ENCODE data around the gene PLXNB1. TPM values are rescaled to one million over a fixed set of nuclear protein-coding genes. Genes with fewer than 3 reads are reported as not detected.
A peak's percentile ranks its signal among the peaks of the same experiment; 100 is the strongest.

PLXNB1 gene
- total and polyA plus RNA-seq, 2 of the 13 experiments (the other 11 are each of a cell fraction or from before 2014, with no cell fraction given): 86.0 to 143 TPM

GRCh38 chr3:48397767-48398681, 31.9 kb downstream of the PLXNB1 start (continued):
- TF ChIP-seq GLI4 (CRISPR knock-in tag; IDR thresholded peaks at IDR 0.05; ENCODE audit: borderline replicate concordance) (no peak), ZSCAN21 (CRISPR knock-in tag; IDR thresholded peaks at IDR 0.05; ENCODE audit: borderline replicate concordance) (no peak), EP300 (IDR thresholded peaks at IDR 0.05; ENCODE audit: low read depth in 2 of 2, low read length in 2 of 2) (no peak), EP300 (CRISPR knock-in tag; IDR thresholded peaks at IDR 0.05; ENCODE audit: borderline replicate concordance) (no peak), ZFP41 (CRISPR knock-in tag; IDR thresholded peaks at IDR 0.05; ENCODE audit: borderline replicate concordance) (no peak), ZNF619 (CRISPR knock-in tag; IDR thresholded peaks at IDR 0.05) (no peak), ZNF749 (CRISPR knock-in tag; IDR thresholded peaks at IDR 0.05; ENCODE audit: borderline replicate concordance) (no peak), ZNF547 (CRISPR knock-in tag; IDR thresholded peaks at IDR 0.05) (no peak), BHLHE40 (IDR thresholded peaks at IDR 0.05; ENCODE audit: low read length) (no peak), PHF20 (CRISPR knock-in tag; IDR thresholded peaks at IDR 0.05) (no peak), FOXO1 (CRISPR knock-in tag; IDR thresholded peaks at IDR 0.05) (no peak), ELF4 (CRISPR knock-in tag; IDR thresholded peaks at IDR 0.05; ENCODE audit: borderline replicate concordance) (no peak), ZNF292 (CRISPR knock-in tag; IDR thresholded peaks at IDR 0.05; ENCODE audit: borderline replicate concordance, low read depth) (no peak), MEF2D (CRISPR knock-in tag; IDR thresholded peaks at IDR 0.05) (no peak), ARID2 (CRISPR knock-in tag; IDR thresholded peaks at IDR 0.05; ENCODE audit: borderline replicate concordance) (no peak), HES4 (CRISPR knock-in tag; IDR thresholded peaks at IDR 0.05; ENCODE audit: borderline replicate concordance) (0 out of 2 replicates have a peak, but pooled peaks have one; percentile 53), ARHGAP35 (CRISPR knock-in tag; IDR thresholded peaks at IDR 0.05; ENCODE audit: borderline replicate concordance) (no peak), ZFY (CRISPR knock-in tag; IDR thresholded peaks at IDR 0.05) (peak; percentile 13; the same call in 1 of the 2 replicates), ZNF34 (CRISPR knock-in tag; IDR thresholded peaks at IDR 0.05; ENCODE audit: borderline replicate concordance) (no peak), SRSF4 (IDR thresholded peaks at IDR 0.05; ENCODE audit: low read depth, low read length, poor library complexity, severe bottlenecking) (no peak), NRL (CRISPR knock-in tag; IDR thresholded peaks at IDR 0.05; ENCODE audit: borderline replicate concordance) (no peak), ZBTB26 (CRISPR knock-in tag; IDR thresholded peaks at IDR 0.05; ENCODE audit: borderline replicate concordance) (no peak)
- TF ChIP-seq, protein P1, sequence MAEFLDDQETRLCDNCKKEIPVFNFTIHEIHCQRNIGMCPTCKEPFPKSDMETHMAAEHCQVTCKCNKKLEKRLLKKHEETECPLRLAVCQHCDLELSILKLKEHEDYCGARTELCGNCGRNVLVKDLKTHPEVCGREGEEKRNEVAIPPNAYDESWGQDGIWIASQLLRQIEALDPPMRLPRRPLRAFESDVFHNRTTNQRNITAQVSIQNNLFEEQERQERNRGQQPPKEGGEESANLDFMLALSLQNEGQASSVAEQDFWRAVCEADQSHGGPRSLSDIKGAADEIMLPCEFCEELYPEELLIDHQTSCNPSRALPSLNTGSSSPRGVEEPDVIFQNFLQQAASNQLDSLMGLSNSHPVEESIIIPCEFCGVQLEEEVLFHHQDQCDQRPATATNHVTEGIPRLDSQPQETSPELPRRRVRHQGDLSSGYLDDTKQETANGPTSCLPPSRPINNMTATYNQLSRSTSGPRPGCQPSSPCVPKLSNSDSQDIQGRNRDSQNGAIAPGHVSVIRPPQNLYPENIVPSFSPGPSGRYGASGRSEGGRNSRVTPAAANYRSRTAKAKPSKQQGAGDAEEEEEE (CRISPR knock-in tag; IDR thresholded peaks at IDR 0.05; ENCODE audit: borderline replicate concordance): no peak

Data from HepG2 (cell line).